ENCODE data around the gene FBXO10. TPM values are rescaled to one million over a fixed set of nuclear protein-coding genes. Genes with fewer than 3 reads are reported as not detected.

The FBXO10 gene
- total RNA-seq, 4 donors from 2014 or later: 2.4 to 5.5 (median 3.7) TPM

GRCh38 chr9:37508135-37508833 lies 67.9 kb downstream of the FBXO10 start:
- no peak overlapping the region for H3K4me3 ChIP-seq (ENCODE audit: low read depth, poor library complexity, severe bottlenecking)
- intact Hi-C loops (cut with DNase I; ENCODE audit: low total_unique reads): no loop called here
- 91 to 96% methylated on average over 5 of the region's 5 CpGs for WGBS, 2 donors
- DNase-seq (ENCODE audit: low spot score in 2 of 2): no peak
- TF ChIP-seq CTCF (IDR thresholded peaks at IDR 0.05) (no peak), POLR2A (IDR thresholded peaks at IDR 0.05) (no peak)

- no peak for TF ChIP-seq POLR2A (IDR thresholded peaks at IDR 0.05)
- TF ChIP-seq CTCF (IDR thresholded peaks at IDR 0.05): no peak
- 95 to 97% methylated on average over 11 of the region's 11 CpGs for WGBS, 2 donors
- intact Hi-C loops (cut with DNase I; ENCODE audit: low total_unique reads): no loop called here
Observed at GRCh38 chr9:37507566-37508134, 68.5 kb downstream of the FBXO10 start.

GRCh38 chr9:37504605-37505004 lies 71.6 kb downstream of the FBXO10 start:
- DNase-seq (ENCODE audit: low spot score in 2 of 2): no peak
- WGBS, 2 donors: 91 to 98% methylated on average over 5 of the region's 5 CpGs
- H3K4me3 ChIP-seq (ENCODE audit: low read depth, poor library complexity, severe bottlenecking): no peak overlapping the region
- intact Hi-C loops (cut with DNase I; ENCODE audit: low total_unique reads): no loop called here
- TF ChIP-seq CTCF (IDR thresholded peaks at IDR 0.05): no peak
- TF ChIP-seq POLR2A (IDR thresholded peaks at IDR 0.05): no peak

More at GRCh38 chr9:37507566-37508134, 68.5 kb downstream of the FBXO10 start:
- H3K4me3 ChIP-seq (ENCODE audit: low read depth, poor library complexity, severe bottlenecking): no peak overlapping the region
- DNase-seq (ENCODE audit: low spot score in 2 of 2): no peak

- TF ChIP-seq POLR2A (IDR thresholded peaks at IDR 0.05) (no peak), CTCF (IDR thresholded peaks at IDR 0.05) (no peak)
- H3K4me3 ChIP-seq (ENCODE audit: low read depth, poor library complexity, severe bottlenecking): no peak overlapping the region
- 88 to 94% methylated on average over 3 of the region's 3 CpGs for WGBS, 2 donors
- intact Hi-C loops (cut with DNase I; ENCODE audit: low total_unique reads): no loop called here
- no peak for DNase-seq (ENCODE audit: low spot score in 2 of 2)
Observed at GRCh38 chr9:37503736-37504135, 72.4 kb downstream of the FBXO10 start.

- WGBS, 2 donors: 70 to 72% methylated on average over 2 of the region's 2 CpGs
- intact Hi-C loops (cut with DNase I; ENCODE audit: low total_unique reads): no loop called here
- DNase-seq (ENCODE audit: low spot score in 2 of 2): no peak
- no peak for TF ChIP-seq POLR2A (IDR thresholded peaks at IDR 0.05)
- no peak for TF ChIP-seq CTCF (IDR thresholded peaks at IDR 0.05)
- H3K4me3 ChIP-seq (ENCODE audit: low read depth, poor library complexity, severe bottlenecking): no peak overlapping the region
Observed at GRCh38 chr9:37501957-37502596, 74.1 kb downstream of the FBXO10 start.

Measured in lower leg skin (tissue), 4 donors.